HG03575 (cell line): ENCODE results near the gene GMDS.

Source experiments
- ATAC-seq: cut with Tn5 transposase; IDR thresholded peaks from one replicate; pipeline ENCODE4 v1.9.1; 2021; ENCODE audit not compliant: unreplicated experiment, insufficient number of reproducible peaks, low FRiP score; ENCODE audit errors: extremely low read depth

Gene GMDS

DNA sequence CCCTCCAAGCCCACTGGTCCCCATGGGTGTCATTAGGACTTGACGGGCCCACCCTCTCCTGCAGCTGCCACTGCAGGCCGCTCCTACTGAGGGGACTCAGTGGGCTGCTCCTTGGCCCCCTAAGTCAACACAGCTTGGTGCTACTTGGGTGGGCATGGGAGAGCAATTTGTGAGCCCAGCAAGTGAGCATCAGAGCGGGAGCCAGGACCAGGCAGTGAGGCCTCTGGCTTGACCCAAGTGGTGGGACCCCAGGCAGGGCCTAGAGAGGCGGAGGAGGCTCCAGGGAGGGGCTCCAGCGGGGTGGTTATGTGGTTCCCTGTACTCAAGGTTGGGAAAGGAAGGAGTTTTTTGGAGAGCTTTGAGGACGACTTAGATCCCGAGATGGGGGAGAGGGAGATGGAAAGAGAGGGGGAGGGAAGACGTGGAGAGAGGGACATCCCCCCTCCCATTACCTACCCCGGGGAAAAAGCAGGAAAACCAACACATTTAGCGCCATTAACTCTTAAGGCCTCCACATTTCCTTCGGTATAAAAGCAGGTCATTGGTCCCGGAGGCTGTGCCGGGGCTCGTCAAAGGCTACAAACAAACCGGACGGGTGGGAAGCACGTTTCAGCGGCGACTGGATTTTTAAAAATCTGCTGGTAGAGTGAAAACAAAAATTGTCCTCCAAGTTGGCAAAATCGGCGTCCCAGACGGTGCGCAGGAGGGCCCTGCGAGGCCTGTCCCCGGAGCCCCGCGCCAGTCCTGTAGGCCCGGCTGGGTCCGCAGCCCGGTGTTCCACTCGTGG, 626.9 kb downstream of the GMDS start:
- ATAC-seq: no peak

DNA sequence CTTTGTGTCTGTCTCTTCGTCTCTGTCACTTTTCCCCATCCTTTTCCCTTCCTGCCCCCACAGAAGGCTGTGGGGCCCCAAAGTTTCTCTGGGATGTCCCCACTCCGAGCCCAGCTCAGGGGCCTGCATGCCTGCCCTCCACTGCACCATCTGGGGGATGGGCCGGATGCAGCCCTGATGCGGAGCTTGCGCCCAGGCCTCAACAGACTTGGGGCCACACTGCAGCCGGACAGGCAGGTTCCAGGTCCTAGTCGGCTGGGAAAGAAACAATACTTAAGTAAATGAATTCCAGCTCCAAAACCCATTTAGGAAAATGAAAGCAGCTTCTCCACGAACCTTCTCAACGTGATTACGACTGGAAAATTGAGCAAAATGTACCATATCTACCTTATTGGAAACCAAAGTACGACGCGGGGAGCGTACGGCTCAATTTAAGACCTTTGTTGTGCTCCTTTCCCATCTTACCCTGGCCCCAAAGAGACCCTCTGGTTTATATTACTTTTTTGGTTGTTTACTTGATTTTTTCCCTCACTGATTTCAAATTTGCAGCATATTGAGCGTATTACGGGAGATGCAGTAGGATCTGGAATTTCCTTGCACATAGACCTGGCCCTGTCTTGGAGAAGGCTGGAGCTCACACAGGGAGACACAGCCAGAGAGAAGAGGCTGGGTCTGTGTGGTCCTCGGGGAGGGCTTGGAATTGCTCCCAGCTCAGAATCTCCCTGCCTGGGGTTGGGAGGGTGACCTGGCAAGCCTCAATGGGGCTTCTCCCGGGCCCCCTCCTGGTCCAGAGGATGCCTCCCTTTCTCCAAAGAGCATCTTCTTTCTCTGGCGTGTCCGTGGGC, 627.7 kb downstream of the GMDS start:
- ATAC-seq: no peak

DNA sequence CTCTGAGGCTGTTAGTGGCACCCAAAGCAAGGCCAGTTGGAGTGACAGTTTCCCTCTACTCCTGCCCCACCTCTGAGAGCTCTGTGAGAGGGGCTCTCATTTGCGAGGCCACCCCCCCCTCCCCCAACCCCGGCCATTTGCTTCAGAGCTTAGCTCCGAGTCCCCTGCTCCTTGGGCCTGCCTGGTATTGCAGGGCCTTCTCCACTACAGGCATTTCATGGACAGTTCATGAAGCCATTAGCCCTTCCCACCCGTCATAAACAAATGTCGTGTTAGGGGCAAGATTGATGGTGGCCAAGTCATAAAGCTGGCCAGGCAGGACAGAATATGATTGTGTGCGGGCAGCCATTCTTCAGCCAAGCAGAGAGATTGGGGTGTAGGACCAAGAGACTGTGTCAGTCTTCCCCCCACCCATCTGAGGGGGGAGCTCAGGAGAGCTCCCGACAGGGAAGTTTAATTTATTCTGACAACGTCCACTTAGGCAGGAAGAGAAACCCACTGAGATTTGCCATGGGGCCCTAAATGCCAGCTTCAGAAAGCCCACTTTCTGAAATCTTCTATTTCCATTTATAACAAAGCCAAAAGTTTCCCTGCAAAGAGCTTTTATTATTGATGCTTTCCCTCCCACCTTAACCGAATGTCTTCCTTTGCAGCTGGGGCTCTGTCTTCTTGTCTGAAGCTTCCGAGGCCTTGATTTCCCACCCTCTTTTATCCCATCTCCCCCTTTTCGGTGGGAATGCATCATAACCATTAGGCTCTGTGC, 628.5 kb downstream of the GMDS start:
- no peak for ATAC-seq

DNA sequence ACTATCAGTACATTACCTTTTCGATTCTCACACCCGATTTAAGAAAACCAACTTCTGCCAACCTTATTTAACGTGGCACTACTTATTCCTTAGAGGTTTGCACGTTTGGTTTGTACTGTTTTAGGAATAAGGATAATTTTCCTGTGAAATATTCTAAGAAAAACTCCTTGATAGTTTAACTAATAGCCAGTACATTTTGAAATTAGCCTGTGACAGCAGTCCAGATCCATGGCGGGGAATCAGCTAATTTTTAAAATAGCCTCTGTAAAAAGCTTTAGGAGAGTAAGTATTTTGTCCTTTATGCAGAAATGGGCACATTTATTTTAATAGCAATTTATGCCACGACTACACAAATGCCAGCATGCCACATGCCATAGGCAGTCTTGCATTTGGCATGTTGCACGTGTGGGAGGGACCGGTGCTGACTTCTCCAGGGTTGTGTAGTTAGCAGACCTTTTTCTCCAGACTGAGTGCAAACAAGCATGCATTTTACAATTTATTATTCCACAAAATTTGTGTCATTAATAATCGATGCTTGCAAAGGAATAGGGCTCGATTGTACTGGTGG, 629.5 kb downstream of the GMDS start:
- no peak for ATAC-seq

DNA sequence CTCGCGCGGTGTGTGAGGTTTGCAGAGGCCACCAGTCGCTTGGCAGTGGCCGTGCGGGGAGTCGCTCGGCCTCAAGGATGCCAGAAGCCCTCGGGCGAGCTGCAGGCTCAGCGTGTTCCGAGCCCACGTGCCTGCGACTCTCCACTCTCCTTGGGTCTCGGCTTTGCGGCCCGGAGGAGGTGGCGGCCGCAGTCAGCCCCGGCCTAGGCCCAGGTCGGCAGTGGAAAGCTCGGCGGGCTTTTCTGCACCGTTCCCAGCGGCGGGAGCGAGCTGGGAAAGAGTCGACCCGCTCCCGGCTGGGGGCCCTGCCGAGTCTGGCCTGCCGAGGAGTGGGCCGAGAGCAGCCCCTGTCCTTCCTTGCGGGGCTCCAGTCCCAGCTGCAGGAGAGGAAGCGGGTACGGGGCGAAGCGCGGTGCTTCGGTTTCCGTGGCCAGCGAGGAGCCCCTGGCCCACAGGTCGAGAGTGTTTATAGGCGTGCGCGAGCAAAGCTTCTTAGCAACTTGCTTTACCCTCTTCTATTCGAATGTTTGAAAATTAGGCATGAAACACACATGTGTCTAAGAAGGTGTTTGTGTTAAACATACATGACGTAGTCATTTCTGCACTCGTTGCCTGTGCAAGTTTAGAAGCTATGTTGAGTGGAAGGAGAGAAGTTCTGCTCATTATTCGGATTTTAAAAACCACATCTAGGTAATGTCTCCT, 630.1 kb downstream of the GMDS start:
- ATAC-seq: no peak

DNA sequence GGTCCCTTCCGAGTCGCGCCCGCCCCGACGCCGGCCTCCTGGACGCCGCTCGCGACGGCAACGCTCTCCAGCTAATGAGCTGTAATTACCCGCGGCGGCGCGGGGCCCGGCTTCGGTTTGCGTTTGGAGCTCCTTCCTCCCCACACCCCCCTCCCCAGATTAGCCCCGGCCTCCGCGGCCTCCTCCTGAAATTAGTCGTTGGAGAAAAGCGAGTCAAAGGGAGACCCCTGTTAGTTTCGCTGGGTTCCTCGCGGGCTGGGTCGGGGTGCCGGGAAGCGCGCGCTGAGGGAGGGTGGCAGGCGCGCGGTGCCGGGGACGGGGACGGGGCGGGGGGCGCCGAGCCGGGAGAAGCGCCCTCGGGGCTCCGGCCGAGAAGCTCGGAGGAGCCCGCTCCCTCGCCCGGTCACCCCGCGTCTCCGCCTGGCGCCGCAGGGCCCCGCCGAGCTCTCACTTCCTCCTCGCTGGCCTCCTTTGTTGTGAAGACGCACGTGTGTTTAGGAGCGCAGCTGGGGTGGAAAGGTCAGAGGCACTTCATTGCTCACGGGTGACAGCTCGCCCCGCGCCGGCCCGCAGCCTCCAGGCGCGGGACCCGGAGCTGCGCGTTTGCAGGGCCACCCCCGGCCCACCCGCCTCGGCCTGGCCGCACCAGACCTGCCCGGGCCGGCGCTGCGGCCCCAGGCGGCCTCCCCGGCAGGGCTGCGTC, 630.8 kb downstream of the GMDS start:
- ATAC-seq: no peak

DNA sequence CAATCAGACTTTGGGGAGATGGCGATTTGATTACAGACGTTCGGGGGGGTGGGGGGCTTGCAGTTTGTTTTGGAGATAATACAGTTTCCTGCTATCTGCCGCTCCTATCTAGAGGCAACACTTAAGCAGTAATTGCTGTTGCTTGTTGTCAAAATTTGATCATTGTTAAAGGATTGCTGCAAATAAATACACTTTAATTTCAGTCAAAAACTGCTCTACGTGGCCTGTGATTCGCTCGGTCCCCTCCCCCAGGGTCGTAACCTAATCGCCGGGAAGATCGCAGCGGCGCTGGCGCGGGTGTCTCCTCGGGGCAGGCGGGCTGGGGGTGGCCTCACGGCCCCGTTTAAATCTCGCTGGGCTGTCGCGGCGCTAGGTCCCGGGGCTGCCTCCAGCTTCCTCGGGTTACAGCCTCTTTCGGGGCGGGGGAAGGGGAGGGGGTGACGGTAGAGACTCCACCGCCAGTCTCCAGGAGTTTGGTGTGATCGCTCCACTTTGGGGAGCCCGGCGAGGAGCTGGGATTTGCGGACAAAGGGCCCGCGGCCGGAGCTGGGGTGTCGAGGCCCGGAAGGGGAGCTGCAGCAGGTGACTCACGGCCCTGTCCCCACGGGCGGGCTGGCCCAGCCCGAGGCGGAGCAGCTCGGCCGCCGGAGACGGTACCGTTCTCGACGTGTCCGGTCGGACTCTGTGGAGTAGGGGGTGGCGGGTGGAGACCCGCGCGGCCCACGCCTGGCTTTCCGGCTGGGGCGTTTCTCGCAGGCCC, 631.5 kb downstream of the GMDS start:
- ATAC-seq: no peak

DNA sequence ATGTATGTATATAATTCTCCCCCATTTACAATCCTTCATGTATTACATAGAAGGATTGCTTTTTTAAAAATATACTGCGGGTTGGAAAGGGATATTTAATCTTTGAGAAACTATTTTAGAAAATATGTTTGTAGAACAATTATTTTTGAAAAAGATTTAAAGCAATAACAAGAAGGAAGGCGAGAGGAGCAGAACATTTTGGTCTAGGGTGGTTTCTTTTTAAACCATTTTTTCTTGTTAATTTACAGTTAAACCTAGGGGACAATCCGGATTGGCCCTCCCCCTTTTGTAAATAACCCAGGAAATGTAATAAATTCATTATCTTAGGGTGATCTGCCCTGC, 632.1 kb downstream of the GMDS start:
- no peak for ATAC-seq

DNA sequence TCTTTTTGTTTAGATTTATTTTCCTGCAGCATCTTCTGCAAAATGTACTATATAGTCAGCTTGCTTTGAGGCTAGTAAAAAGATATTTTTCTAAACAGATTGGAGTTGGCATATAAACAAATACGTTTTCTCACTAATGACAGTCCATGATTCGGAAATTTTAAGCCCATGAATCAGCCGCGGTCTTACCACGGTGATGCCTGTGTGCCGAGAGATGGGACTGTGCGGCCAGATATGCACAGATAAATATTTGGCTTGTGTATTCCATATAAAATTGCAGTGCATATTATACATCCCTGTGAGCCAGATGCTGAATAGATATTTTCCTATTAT, 632.5 kb downstream of the GMDS start:
- ATAC-seq: no peak

DNA sequence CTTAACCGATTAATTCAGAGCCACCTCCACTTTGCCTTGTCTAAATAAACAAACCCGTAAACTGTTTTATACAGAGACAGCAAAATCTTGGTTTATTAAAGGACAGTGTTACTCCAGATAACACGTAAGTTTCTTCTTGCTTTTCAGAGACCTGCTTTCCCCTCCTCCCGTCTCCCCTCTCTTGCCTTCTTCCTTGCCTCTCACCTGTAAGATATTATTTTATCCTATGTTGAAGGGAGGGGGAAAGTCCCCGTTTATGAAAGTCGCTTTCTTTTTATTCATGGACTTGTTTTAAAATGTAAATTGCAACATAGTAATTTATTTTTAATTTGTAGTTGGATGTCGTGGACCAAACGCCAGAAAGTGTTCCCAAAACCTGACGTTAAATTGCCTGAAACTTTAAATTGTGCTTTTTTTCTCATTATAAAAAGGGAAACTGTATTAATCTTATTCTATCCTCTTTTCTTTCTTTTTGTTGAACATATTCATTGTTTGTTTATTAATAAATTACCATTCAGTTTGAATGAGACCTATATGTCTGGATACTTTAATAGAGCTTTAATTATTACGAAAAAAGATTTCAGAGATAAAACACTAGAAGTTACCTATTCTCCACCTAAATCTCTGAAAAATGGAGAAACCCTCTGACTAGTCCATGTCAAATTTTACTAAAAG, 633.0 kb downstream of the GMDS start:
- no peak for ATAC-seq

DNA sequence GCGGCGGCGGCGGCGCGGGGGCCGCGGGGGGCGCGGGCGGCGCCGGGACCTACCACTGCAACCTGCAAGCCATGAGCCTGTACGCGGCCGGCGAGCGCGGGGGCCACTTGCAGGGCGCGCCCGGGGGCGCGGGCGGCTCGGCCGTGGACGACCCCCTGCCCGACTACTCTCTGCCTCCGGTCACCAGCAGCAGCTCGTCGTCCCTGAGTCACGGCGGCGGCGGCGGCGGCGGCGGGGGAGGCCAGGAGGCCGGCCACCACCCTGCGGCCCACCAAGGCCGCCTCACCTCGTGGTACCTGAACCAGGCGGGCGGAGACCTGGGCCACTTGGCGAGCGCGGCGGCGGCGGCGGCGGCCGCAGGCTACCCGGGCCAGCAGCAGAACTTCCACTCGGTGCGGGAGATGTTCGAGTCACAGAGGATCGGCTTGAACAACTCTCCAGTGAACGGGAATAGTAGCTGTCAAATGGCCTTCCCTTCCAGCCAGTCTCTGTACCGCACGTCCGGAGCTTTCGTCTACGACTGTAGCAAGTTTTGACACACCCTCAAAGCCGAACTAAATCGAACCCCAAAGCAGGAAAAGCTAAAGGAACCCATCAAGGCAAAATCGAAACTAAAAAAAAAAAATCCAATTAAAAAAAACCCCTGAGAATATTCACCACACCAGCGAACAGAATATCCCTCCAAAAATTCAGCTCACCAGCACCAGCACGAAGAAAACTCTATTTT, 633.7 kb downstream of the GMDS start:
- no peak for ATAC-seq

DNA sequence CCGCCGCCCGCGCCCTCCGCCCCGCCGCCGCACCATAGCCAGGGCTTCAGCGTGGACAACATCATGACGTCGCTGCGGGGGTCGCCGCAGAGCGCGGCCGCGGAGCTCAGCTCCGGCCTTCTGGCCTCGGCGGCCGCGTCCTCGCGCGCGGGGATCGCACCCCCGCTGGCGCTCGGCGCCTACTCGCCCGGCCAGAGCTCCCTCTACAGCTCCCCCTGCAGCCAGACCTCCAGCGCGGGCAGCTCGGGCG, 634.2 kb downstream of the GMDS start:
- ATAC-seq: no peak

DNA sequence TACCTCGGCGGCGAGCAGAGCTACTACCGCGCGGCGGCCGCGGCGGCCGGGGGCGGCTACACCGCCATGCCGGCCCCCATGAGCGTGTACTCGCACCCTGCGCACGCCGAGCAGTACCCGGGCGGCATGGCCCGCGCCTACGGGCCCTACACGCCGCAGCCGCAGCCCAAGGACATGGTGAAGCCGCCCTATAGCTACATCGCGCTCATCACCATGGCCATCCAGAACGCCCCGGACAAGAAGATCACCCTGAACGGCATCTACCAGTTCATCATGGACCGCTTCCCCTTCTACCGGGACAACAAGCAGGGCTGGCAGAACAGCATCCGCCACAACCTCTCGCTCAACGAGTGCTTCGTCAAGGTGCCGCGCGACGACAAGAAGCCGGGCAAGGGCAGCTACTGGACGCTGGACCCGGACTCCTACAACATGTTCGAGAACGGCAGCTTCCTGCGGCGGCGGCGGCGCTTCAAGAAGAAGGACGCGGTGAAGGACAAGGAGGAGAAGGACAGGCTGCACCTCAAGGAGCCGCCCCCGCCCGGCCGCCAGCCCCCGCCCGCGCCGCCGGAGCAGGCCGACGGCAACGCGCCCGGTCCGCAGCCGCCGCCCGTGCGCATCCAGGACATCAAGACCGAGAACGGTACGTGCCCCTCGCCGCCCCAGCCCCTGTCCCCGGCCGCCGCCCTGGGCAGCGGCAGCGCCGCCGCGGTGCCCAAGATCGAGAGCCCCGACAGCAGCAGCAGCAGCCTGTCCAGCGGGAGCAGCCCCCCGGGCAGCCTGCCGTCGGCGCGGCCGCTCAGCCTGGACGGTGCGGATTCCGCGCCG, 634.7 kb downstream of the GMDS start:
- ATAC-seq: no peak

DNA sequence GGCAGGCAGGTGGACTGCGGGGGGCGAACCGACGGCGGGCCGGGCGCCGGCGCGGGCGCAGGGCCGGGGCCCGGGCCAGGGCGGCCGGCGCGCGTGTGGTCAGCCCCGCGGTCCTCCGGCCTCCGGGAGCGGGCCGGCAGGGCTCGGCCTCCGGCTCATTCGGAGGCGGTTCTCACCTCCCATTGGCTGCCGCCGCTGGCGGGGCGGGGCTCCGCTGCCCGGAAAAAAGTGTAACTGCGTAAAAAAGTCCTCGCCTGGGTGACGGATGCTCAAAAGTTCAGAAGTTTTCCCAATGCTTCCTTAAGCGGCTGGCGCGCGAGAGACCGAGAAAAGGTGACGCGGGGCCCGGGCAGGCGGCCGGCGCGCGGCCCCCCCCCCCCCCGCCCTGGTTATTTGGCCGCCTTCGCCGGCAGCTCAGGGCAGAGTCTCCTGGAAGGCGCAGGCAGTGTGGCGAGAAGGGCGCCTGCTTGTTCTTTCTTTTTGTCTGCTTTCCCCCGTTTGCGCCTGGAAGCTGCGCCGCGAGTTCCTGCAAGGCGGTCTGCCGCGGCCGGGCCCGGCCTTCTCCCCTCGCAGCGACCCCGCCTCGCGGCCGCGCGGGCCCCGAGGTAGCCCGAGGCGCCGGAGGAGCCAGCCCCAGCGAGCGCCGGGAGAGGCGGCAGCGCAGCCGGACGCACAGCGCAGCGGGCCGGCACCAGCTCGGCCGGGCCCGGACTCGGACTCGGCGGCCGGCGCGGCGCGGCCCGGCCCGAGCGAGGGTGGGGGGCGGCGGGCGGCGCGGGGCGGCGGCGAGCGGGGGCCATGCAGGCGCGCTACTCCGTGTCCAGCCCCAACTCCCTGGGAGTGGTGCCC, 635.5 kb downstream of the GMDS start, which contains the start of gene FOXC1:
FOXC1 (plus strand) TSS at position 268 of the 849 bp plus-strand sequence; CDS start at position 799, 531 bp downstream.
- ATAC-seq: no peak

DNA sequence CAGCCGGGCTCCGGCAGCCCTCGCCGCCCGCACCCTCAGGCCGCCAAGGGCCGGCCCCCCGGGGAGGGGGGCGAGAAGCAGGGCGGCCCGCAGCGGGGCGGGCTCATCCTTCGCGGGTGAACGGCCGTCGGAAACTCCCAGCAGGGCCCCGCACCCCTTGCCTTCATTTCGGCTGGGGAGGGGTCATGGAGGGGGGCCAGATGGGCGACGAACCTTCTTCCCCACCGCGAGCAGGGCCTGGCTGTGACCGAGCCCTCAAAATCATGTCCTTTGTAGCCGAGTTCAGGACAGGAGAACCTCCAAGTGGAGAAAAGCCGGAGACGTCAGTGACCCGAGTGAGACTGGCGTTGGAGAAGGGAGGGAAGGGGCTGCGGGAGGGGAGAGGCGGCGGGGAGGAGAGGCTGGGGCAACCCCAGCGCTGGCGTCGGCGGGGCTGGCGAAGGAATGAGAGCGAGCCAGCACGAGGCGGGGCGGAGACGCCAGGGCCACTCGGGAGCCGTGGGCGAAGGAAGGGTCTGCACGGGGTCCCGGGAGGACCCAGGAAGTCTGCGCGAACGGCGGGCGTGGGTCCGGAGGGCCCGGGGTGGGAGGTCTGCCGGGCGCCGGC, 636.3 kb downstream of the GMDS start:
- no peak for ATAC-seq
